Stomach (tissue), 4 donors: ENCODE results near the gene ENTR1.

Source experiments
- EP300 ChIP-seq: sonication (generic); formaldehyde crosslinking; IDR thresholded peaks from one replicate; pipeline ENCODE4 v1.6.1; 2017; ENCODE audit warnings: antibody characterized with exemption
- POLR2A ChIP-seq, 4 donors: fragments of 450-650 bp; IDR thresholded peaks; one replicate each; pipeline ENCODE4 v1.6.1; 2016; ENCODE audit warnings: antibody characterized with exemption in 4 of 4, control low read depth in 2 of 4, mild to moderate bottlenecking in 1 of 4, moderate library complexity in 1 of 4
- POLR2AphosphoS5 ChIP-seq, 3 donors: sonication (generic); formaldehyde crosslinking; IDR thresholded peaks; one replicate each; pipeline ENCODE4 v1.6.1; 2016; ENCODE audit warnings: antibody characterized with exemption in 3 of 3
- TF ChIP-seq, protein P1 (sequence below), 7 experiments: fragments of 450-650 bp in 4 of 7; fragments of 200-600 bp in 3 of 7; sonication (generic) in 3 of 7; IDR thresholded peaks; one replicate each; pipeline ENCODE4 v1.5.1; 2016 to 2019; ENCODE audit warnings: antibody characterized with exemption in 7 of 7, control low read depth in 2 of 7, mild to moderate bottlenecking in 1 of 7

DNA sequence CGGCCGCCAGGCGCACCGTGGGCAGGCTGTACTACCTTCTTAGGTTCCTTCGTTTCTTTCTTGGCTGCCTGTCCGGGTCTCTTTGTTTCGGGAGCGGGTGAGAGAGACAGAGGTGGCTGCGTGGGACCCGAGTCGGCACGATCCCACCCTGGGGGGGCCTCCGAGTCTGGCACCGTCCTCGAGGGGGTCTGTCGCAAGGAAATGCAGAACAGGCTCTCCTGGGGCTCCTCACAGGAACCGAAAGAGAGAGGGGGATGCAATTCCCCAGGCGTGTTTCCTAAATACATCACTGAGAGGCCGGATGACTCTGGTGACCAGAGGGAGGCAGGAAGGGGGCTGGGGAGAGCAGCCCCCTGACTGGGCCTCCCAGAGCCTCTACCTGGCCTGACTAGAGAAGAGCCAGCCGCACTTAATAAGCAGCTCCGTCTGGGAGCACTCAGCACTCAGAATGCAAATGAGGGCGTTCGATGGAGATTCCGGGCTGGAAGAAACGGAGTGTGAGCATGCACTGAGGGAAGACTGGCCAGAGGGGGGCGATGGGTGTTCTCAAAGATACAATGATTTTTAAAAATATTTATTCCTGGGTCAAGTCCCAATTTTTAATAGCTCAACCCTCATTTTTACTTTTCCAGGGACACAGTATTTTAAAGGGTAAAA, 40.9 kb upstream of the ENTR1 start:
- no peak for TF ChIP-seq POLR2A (IDR thresholded peaks at IDR 0.05)
- TF ChIP-seq, protein P1, sequence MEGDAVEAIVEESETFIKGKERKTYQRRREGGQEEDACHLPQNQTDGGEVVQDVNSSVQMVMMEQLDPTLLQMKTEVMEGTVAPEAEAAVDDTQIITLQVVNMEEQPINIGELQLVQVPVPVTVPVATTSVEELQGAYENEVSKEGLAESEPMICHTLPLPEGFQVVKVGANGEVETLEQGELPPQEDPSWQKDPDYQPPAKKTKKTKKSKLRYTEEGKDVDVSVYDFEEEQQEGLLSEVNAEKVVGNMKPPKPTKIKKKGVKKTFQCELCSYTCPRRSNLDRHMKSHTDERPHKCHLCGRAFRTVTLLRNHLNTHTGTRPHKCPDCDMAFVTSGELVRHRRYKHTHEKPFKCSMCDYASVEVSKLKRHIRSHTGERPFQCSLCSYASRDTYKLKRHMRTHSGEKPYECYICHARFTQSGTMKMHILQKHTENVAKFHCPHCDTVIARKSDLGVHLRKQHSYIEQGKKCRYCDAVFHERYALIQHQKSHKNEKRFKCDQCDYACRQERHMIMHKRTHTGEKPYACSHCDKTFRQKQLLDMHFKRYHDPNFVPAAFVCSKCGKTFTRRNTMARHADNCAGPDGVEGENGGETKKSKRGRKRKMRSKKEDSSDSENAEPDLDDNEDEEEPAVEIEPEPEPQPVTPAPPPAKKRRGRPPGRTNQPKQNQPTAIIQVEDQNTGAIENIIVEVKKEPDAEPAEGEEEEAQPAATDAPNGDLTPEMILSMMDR (IDR thresholded peaks at IDR 0.05): no peak
- TF ChIP-seq EP300: no peak
- TF ChIP-seq POLR2AphosphoS5 (IDR thresholded peaks at IDR 0.05): no peak
